GM21381 (cell line): ENCODE measurements around the gene NCAM2.
"Not testable (repeated sequence)": the region's sequence is repeated elsewhere in the genome, so short reads cannot be mapped to it uniquely, and the experiment has no call there.

Experiments
- ATAC-seq: cut with Tn5 transposase; IDR thresholded peaks from one replicate; pipeline ENCODE4 v1.9.1; 2021; ENCODE audit warnings: mild to moderate bottlenecking, moderate library complexity; ENCODE audit not compliant: unreplicated experiment

Gene NCAM2

DNA sequence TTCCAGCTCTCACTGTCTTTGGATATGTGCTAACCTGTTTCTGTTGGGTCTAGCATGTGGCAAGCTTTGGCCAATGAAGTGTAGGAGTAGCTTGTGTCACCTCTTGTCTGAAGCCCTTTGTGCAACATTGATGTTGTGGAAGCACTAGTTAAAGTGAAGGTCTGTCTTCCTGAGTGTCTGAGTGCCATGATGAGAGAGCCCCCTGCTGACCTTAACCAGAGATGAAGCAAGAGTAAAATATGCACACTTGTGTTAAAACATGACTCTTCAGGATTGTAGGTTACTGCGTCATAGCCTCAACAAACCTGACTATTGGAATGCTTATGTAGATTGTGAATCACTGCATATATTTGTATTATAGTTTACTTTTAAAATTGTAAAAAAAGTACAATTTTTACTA, 103.7 kb downstream of the NCAM2 start:
- no peak for ATAC-seq

DNA sequence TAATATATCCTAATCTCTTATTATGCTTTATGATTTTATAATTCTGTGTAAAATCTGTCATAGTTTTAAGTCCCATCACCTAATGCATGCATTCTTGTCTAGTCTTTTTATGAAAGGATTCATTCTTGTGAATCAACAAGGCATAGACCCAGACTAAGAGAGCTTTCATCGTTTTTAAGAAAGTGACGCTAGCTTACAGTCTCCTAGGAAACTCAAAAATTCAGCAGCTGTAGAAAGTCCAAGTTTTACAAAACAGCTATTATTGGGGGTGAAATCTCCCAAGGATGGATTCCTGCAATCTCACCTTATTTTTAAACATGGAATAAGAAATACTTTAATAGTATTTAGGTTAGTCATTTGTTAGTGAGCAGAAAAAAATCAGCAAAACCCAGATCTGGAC, 104.7 kb downstream of the NCAM2 start:
- no peak for ATAC-seq

DNA sequence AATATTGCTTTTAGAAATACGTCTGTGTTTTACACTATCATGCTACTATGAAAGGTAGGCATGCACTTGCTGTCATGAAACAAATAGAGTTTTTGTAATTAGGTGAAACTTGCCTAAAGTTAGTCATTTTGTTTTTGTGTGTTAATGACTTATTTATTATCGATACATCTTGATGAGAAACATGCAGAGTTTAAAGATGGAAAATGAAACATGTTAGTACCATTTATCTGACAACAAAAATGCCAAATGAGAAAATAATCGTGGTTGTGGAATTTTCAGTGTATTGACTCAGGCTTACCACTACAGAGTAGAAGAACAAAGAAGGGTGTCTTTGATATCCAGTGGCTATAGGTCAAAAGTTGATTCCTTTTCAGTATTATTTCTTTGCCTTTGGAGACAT, 105.5 kb downstream of the NCAM2 start:
- ATAC-seq, result no peak

DNA sequence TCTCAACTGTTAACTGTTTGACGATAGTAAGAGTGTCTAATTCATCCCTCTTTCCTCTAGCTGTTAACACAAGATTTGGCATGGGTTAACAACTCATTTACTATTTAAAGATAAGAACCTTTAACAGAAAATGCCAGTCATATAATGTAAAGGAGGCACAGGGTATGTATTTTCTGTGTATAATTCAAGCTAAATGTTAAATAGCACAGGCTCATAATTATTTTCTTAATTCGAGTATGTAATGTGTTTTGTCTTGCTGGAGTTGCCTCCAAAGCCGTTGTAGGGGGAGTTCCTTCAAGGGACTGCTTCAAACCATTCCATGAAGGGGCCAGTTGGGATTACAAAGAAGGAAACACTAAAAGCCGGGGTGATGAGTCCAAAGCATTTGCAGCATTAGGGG, 111.5 kb downstream of the NCAM2 start:
- ATAC-seq, result no peak

DNA sequence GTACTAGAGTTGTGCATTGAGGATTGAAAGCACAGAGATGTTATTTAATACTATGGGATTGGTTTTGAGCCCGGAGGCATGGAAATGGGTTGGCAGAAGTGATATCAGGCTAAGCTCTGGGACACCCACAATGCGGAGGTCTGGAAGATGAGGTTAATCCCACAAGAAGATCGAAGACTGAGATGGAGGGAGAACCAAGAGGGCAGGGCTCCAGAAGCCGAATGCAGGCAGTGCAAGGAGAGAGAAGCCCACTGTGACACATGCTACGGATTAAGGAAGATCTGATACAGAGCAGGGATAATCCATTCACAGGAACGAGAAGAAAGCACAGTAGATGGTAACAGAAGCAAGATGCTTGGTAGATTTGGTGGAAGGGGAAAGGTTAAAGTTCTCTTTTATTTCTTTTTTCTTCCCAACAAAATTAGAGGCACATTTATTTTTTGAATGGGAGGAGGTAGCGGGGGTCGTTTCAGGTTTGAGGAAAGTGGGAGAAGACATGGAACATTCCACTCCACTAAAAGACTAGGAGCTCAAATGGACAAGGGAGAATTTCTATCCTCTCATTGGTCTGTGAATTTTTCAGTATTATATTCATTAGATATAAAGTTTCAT, 113.2 kb downstream of the NCAM2 start:
- no peak for ATAC-seq

DNA sequence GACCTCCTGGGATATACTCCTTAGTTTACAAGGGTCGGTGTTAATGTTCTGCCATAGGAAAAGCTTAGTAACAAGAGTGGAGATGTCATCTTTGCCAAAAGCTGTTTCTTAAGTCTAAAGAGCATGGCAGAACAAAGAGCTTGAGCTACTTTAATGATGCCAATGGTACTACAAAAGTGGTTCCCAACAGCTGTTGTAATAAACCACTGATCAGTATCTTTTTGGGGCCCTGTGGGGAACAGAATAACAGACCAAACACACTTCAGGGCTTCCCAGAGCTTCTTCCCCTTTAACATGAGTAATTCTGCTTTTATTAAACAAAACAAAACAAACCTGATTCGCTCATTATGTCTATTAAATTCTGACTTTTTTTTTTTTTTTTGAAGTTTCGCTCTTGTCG, 116.3 kb downstream of the NCAM2 start:
- no peak for ATAC-seq

DNA sequence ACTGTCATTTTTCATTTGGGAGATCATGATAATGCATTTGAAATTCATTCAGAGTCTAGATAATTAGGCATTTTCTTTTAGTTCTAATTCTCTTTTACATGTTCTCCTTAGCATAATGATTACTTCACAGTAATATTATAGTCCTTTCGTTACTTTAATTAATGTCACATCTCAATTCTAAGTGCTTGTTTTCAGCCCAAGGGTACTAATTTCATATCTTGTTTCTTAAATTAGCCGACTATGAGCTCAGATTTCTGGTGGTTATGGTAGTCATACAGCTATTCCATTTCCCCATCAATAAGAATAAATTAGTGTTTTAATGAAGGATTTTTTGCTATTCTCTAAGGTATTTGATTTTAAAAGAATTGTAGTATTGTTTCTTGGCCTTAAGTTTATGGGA, 120.9 kb downstream of the NCAM2 start:
- ATAC-seq, result no peak

DNA sequence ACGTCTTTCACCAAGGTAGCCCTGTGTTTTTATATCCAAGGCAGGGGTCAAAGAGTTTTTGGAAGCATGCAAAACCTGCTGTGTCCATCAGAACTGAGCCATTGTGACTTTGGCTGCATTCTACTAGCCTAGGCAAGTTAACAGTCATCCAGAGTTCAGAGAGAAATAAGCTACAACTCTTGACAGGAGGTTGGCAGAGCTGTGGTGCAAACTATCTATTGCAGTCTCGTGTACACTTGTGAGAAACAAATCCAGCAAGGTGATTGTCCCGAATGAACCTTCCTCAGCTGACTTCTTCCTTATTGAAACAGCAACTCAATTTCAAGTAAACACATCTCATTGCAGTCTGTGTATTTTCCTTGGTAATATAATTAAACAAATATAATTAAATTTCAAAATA, 124.5 kb downstream of the NCAM2 start:
- ATAC-seq, result no peak

DNA sequence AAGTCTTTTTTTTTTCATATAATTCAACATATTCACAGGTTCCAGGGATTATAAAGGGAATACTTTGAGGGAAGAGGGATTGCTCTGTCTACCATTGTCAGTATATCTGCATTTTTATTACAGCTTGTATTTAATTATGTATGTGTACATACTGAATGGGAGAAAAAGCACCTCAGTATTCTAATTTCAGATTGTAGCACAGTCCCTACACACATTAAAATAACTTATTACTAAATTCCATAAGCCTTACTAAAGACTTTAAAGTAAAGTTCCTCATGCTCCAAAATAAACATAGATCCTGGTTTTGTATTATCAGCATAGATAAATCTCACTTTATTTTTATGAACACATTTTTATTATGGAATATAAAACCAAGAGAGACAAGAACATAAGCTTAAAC, 134.2 kb downstream of the NCAM2 start:
- ATAC-seq, result no peak

DNA sequence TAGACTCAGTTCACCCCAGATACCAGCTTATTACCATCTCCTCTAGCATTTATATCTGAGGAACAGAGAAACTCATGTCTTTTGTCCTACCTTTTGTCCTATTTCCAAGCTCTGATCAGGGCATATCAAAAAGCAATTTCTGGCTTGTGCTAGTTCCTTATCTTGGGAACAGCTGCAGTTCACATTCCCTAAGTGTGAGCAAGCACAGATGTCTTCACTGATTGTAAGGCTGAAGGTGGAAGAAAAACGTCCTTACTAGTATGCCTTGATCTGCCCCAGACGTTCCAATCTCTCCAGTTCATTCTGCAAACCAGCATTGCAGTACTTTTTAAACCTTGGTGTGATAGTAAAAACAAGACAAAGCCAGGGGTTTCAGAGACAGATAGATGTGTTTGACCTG, 139.8 kb downstream of the NCAM2 start:
- no peak for ATAC-seq

DNA sequence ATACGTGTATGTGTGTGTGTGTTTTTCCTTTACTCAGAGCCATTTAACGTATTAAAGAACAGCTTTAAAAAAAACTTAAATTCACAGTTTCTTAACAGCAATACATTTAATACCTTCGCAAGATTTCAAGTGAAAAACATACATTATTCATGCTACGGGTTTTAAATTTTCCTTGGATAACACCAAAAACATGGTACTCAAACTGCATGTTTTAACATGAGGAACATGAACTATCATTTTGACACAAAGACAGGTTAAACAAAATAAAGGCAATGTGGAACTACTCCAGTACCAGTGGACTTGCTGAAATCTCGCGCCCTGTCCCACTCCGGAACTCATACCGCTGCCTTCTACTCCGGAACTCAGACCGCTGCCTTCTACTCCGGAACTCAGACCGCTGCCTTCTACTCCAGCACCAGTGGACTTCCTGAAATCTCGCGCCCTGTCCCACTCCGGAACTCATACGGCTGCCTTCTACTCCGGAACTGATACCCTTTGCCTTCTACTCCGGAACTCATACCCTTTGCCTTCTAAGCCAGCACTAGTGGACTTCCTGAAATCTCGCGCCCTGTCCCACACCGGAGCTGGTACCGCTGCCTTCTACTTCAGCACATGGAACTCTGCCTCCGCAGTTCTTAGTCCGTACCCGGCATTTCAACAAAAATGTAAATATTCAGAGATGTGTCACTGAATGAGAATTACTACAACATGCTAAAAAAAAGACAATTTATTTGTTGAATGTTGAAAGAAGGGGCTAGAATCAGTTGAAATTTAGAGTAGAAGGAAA, 148.6 kb downstream of the NCAM2 start:
- no peak for ATAC-seq

DNA sequence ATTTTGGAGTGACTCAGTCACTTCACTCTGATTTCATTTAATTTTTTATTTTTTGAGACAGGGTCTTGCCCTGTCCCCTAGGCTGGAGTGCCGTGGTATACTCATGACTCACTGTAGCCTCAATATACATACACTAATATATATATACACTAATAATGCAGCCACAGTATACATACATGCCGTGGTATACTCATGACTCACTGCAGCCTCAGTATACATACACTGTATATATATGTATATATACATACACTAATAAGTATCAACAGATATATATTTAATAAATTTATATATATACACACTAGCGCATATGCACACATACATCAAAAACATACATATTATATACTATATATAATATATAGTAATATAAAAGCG, 149.2 kb downstream of the NCAM2 start:
- ATAC-seq, result no peak

DNA sequence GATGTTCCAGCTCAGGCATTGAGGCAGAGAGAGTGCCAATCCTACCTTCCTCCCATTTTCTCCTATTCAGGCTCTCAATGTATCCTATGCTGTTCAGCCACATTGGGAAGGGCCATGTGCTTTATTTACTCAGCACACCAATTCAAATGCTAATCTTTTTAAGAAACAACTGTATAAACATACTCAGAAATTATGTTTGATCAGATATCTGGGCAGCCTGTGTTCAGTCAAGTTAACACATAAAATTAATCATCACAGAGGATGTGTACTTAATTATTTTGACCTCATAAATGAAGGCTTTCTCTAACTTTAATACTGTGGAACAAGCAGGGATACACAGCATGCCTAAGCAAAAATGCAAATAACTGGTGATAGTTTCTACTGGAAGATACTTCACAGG, 149.8 kb downstream of the NCAM2 start:
- ATAC-seq, result no peak

DNA sequence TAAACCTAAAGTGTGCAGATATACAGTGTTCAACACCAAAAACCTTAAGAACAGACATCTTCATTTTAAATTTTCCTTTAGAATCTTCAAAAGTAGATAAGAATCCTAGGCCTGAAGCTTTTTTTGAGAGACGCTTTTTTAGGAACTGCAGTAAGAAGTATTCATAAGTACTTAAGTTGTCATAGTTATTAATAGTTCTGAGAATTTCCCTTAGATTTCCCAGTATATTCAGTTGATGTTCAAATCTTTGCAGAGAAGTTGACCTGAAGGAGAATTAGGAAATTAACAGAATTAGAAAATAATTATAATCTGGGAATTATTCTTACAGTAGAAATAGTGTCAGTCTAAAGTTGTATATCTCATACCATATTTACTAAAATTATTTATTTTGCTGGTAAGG, 150.3 kb downstream of the NCAM2 start:
- no peak for ATAC-seq

DNA sequence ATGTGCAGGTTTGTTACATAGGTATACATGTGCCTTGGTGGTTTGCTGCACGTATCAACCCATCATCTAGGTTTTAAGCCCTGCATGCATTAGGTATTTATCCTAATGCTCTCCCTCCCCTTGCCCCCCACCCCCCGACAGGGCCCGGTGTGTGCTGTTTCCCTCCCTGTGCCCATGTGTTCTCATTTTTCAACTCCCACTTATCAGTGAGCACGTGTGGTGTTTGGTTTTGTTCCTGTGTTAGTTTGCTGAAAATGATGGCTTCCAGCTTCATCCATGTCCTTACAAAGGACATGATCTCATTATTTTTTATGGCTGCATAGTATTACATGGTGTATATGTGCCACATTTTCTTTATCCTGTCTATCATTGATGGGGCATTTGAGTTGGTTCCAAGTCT, 151.2 kb downstream of the NCAM2 start:
- ATAC-seq, result not testable (repeated sequence)

DNA sequence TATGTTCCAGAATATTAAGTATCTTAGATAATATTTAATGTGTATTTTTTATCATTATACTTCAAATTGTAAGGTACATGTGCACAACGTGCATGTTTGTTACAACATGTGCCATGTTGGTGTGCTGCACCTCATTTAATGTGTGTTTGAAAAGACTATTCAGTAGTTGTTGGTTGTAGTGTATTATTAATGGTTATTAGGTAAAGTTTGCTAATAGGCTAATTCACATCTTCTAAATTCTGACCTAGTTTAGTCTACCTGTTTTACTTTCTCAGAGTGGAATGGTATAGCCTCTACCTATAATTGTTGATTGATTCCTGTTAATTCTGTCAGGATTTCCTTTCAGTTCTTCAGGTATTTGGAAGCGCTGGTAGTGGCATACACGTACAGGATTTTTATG, 153.0 kb downstream of the NCAM2 start:
- ATAC-seq, result no peak

DNA sequence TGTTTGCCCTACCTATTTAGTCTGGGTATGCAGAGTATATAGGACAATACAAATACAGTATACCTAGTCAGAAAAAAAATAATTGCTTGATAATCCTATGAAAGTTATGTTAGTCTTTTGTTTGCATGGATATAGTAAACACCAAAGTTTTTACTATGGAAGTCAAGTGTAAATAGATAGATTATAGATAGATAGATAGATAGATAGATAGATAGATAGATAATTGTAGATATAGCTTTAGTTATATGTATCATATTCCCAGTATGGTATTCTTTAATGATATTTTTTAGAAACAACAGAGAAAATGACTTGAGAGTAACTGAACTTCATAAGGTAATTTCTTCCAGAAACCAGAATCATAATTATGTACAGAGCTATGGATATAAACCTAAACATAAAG, 158.2 kb downstream of the NCAM2 start:
- ATAC-seq, result no peak

DNA sequence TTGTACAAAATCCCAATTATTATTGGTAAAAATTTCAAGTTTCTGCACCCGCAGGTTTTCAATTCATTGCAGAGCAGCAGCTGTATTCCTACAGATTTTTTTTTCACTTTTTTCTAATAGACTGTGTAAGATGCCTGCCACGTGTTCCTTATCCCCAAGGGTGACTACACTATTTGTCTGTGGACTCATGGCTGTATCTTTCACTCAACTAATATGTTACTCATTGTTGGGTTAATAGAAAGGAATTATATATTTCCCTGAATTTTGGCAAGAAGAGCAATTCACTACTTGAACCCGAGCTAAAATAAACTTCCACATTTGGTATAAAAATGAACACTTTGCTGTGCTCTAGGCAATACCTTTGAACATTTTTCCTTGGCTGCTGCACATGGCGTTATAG, 158.7 kb downstream of the NCAM2 start:
- ATAC-seq, result no peak

DNA sequence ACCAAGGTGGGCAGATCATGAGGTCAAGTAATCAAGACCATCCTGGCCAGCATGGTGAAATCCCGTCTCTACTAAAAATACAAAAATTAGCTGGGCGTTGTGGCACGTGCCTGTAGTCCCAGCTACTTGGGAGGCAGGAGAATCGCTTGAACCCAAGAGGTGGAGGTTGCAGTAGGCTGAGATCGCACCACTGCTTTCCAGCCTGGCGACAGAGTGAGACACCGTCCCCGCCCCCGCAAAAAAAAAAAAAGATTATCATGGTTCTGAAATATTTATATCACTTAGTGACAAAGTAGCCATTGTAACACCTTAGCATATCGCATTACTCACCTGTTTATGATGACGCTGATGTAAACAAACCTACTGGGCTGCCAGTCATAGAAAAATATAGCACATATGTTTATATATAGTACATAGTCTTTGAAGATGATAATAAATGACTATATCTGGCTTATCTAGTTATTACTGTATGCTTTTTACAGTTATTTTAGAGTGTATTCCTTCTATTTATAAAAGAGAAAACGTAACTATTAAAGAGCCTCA, 160.2 kb downstream of the NCAM2 start:
- ATAC-seq, result no peak

DNA sequence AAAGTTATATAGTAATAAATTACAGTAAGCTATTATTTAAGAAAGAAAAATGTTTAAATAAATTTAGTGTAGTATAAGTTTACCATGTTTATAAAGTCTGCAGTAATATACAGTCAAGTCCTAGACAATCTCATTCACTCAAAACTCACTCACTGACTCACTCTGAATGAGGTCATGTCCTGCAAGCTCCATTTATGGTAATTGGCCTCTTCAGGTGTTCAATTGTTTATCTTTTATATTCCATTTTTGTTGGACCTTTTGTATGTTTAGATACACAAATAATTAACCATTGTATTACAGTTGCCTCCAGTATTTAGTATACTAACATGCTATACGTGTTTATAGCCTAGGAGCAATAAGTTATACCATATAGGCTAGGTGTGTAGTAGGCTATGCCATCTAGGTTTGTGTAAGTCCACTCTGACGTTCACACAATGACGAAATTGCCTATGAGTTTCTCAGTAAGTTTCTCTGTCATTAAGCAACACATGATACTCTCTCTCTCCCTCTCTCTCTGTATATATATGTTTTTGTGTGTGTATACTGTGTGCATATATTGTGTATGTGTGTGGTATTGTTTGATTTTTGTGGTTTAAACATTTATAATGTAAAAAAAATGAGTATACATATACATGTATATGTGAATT, 161.2 kb downstream of the NCAM2 start:
- no peak for ATAC-seq

DNA sequence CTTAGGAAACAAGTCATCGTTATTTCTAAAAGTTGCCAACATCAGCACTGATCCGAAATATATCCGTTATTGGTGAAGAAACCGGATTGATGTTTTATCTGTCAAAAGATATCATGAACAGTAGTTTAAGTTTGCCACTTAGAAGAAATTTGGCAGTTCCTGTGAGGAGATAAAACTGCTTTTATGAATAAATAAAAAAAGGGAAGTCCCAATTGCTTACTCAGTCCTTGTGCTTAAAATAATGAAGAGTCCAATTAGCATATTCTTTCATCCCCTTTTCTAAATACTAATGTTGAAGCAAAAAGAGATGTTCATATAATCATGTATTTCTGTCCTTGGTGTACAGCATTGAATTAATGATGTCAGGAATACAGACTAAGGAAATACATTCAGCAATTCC, 164.6 kb downstream of the NCAM2 start:
- ATAC-seq, result no peak

DNA sequence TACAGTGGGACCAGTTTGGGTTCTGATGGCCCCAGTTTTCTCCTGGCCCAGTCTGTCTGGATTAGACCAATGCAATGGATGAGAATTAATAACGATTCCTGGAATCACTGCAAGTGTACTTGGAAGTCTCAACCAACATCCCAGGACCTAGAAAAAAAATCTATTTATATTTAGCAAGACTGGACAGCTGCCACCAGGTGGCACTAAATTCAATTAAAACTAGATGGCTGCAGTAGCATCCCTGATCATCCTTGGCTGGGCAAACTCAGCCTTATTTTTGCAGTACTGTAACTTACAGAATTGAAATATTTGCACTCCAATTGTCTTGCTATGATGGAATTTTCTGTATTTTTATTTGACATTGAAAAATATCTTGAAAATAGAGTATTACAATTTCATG, 165.7 kb downstream of the NCAM2 start:
- ATAC-seq, result no peak
